DOHH2 (cell line): Measurements from ENCODE around the gene MRPS26.

ENCODE experiments used
- EZH2phosphoT487 ChIP-seq: fragments of 200-600 bp; sonication (generic); IDR thresholded peaks from 2 replicates; pipeline ENCODE4 v1.6.1; 2017; ENCODE audit warnings: borderline replicate concordance, mild to moderate bottlenecking, antibody characterized with exemption, low read length, moderate library complexity, mixed read lengths
- TF ChIP-seq, protein P1 (sequence below): fragments of 200-600 bp; sonication (generic); IDR thresholded peaks from one replicate; pipeline ENCODE4 v1.5.1; 2014; ENCODE audit warnings: antibody characterized with exemption, mild to moderate bottlenecking, low read depth, low read length; ENCODE audit not compliant: poor library complexity, severe bottlenecking

GRCh38 chr20:3051385-3052019 lies 5.7 kb downstream of the MRPS26 start:
- TF ChIP-seq, protein P1, sequence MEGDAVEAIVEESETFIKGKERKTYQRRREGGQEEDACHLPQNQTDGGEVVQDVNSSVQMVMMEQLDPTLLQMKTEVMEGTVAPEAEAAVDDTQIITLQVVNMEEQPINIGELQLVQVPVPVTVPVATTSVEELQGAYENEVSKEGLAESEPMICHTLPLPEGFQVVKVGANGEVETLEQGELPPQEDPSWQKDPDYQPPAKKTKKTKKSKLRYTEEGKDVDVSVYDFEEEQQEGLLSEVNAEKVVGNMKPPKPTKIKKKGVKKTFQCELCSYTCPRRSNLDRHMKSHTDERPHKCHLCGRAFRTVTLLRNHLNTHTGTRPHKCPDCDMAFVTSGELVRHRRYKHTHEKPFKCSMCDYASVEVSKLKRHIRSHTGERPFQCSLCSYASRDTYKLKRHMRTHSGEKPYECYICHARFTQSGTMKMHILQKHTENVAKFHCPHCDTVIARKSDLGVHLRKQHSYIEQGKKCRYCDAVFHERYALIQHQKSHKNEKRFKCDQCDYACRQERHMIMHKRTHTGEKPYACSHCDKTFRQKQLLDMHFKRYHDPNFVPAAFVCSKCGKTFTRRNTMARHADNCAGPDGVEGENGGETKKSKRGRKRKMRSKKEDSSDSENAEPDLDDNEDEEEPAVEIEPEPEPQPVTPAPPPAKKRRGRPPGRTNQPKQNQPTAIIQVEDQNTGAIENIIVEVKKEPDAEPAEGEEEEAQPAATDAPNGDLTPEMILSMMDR, result no peak
- TF ChIP-seq EZH2phosphoT487, result no peak
